Panc1 (cell line): ENCODE data around the gene YPEL3. TPM values are rescaled to one million over a fixed set of nuclear protein-coding genes. Genes with fewer than 3 reads are reported as not detected.
"Not testable (repeated sequence)": the region's sequence is repeated elsewhere in the genome, so short reads cannot be mapped to it uniquely, and the experiment has no call there.

Experiments
- ATAC-seq: fragments of 200-7000 bp; cut with Tn5 transposase; 2 replicates; pipeline ENCODE4 v1.9.1; 2020; ENCODE audit warnings: mild to moderate bottlenecking, moderate library complexity
- BruUV-seq: library from RNA; stranded (reverse); fragments of 400-500 nt; replicated peaks from 2 replicates; lab custom pipeline; 2021; lab: Mats Ljungman, UMichigan
- CTCF ChIA-PET: fragments of 300-600 bp; sonication (Branson Sonifier 250); formaldehyde crosslinking; loops from one replicate; lab custom pipeline; 2022; ENCODE audit warnings: antibody characterized with exemption; lab: Charles Lee
- POLR2A ChIA-PET: fragments of 300-600 bp; sonication (Branson Sonifier 250); formaldehyde crosslinking; loops from one replicate; lab custom pipeline; 2022; ENCODE audit warnings: antibody characterized with exemption; lab: Charles Lee
- DNase-seq: peaks from one replicate; pipeline ENCODE4 v3.0.0-alpha.2; 2010; ENCODE audit warnings: low read depth, low spot score
- H3K27ac ChIP-seq: 2 replicates; pipeline ENCODE4 v1.5.1; 2011; ENCODE audit warnings: mild to moderate bottlenecking, low read length, inconsistent platforms
- H3K27me3 ChIP-seq: fragments of 200-500 bp; sonication (Bioruptor generic); 2 replicates; pipeline ENCODE4 v1.6.0; 2014; ENCODE audit warnings: low read length, inconsistent platforms; ENCODE audit not compliant: control insufficient read depth, insufficient read depth
- H3K36me3 ChIP-seq: fragments of 200-500 bp; sonication (Bioruptor generic); 2 replicates; pipeline ENCODE4 v1.5.1; 2014; ENCODE audit warnings: inconsistent platforms, mild to moderate bottlenecking, low read length, moderate library complexity; ENCODE audit not compliant: control insufficient read depth, insufficient read depth
- H3K4me1 ChIP-seq: 2 replicates; pipeline ENCODE4 v1.5.1; 2011; ENCODE audit warnings: inconsistent platforms, mild to moderate bottlenecking, low read length, moderate library complexity; ENCODE audit not compliant: control insufficient read depth, insufficient read depth
- H3K4me3 ChIP-seq, 2 experiments: 2 replicates each; pipeline ENCODE4 v1.5.1; 2011 to 2012; ENCODE audit warnings: low read depth in 2 of 2, low read length in 2 of 2, mild to moderate bottlenecking in 2 of 2, inconsistent platforms in 1 of 2, moderate library complexity in 1 of 2
- H3K9me3 ChIP-seq: fragments of 200-500 bp; sonication (Bioruptor generic); 2 replicates; pipeline ENCODE4 v1.5.1; 2014; ENCODE audit warnings: low read depth, mild to moderate bottlenecking, inconsistent platforms, low read length, moderate library complexity; ENCODE audit not compliant: control insufficient read depth, insufficient read depth
- POLR2AphosphoS5 ChIP-seq: IDR thresholded peaks from 2 replicates; pipeline ENCODE4 v1.6.1; 2012; ENCODE audit warnings: mild to moderate bottlenecking, low read depth, low read length, moderate library complexity
- SIN3A ChIP-seq: IDR thresholded peaks from 2 replicates; pipeline ENCODE4 v1.6.1; 2012; ENCODE audit warnings: low read depth, mild to moderate bottlenecking, low read length, moderate library complexity, borderline replicate concordance; ENCODE audit not compliant: insufficient read depth
- TCF7L2 ChIP-seq: IDR thresholded peaks from 2 replicates; pipeline ENCODE4 v1.6.1; 2011; ENCODE audit warnings: mild to moderate bottlenecking, low read depth, low read length, inconsistent platforms
- in situ Hi-C: cut with HindIII; loops from 2 replicates; pipeline ENCODE4 v1.10.0; 2016; ENCODE audit warnings: low sequenced_read_pairs, low pct_unique_long_range_greater_than_20kb
- intact Hi-C: fragments of 100-400 bp; cut with micrococcal nuclease; formaldehyde crosslinking; loops from one replicate; pipeline ENCODE4 v1.10.0; 2022; ENCODE audit not compliant: unreplicated experiment
- total RNA-seq: library from RNA; stranded (reverse); gene quantifications from one replicate; pipeline ENCODE4 v1.2.1, GENCODE V29; 2021; ENCODE audit not compliant: unreplicated experiment
- TF ChIP-seq, protein P1 (sequence below), 2 experiments: IDR thresholded peaks; 2 replicates each; pipeline ENCODE4 v1.6.1; 2011 to 2012; ENCODE audit warnings: low read depth in 2 of 2, control low read depth in 1 of 2, low read length in 1 of 2, mild to moderate bottlenecking in 1 of 2, moderate library complexity in 1 of 2; ENCODE audit not compliant: insufficient read depth in 1 of 2
- TF ChIP-seq, protein P2 (sequence below): fragments of 450-650 bp; IDR thresholded peaks from 2 replicates; pipeline ENCODE4 v1.5.1; 2017; ENCODE audit warnings: mild to moderate bottlenecking

YPEL3 gene
- total RNA-seq, 1 experiment from 2014 or later: 0.69 TPM

DNA sequence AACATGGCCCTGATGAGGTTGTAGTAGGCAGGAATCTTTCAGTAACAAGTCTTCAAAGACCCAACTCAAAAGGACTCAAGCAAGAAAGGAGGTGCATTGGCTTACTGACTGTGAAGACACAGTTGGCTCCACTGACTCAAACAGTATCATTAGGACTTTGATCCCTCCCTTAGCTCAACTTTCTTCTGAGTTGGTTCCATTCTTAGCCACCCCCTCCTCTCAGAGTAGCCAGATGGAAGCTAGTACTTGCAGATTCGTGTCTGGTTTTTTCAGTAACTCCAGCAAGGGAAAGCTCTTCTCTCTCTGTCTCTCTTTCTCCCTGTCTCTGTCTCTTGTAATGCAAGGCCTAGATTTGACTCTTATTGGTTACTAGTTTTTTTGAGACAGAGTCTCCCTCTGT is 32.0 kb upstream of the YPEL3 start:
- no TSS peak for BruUV-seq
- POLR2A ChIA-PET: no interaction called here
- in situ Hi-C loops: no loop called here

GRCh38 chr16:30125690-30126089 is 29.7 kb upstream of the YPEL3 start:
- H3K9me3 ChIP-seq, H3K36me3 ChIP-seq, POLR2A ChIA-PET, BruUV-seq, H3K27me3 ChIP-seq, in situ Hi-C loops, H3K27ac ChIP-seq, H3K4me3 ChIP-seq, ATAC-seq, DNase-seq, intact Hi-C loops: not testable (repeated sequence)
- CTCF ChIA-PET: interaction anchor here (2.4 kb wide), 1 partner anchor 34 kb away, joined by 6 read pairs; the partner anchor contains the start of gene TBX6
- peaks cover 21% of the 10 kb centered on the region for H3K4me1 ChIP-seq

More for the DNA sequence above, 32.0 kb upstream of the YPEL3 start:
- Histone ChIP-seq H3K9me3 (no peaks in the 10 kb centered on the region), H3K27me3 (no peaks in the 10 kb centered on the region), H3K36me3 (no peaks in the 10 kb centered on the region), H3K4me1 (peaks cover 11% of the 10 kb centered on the region), H3K27ac (no peak overlapping the region), H3K4me3 (no peak overlapping the region)
- ATAC-seq (no peak), DNase-seq (no peak)
- TF ChIP-seq, protein P1, sequence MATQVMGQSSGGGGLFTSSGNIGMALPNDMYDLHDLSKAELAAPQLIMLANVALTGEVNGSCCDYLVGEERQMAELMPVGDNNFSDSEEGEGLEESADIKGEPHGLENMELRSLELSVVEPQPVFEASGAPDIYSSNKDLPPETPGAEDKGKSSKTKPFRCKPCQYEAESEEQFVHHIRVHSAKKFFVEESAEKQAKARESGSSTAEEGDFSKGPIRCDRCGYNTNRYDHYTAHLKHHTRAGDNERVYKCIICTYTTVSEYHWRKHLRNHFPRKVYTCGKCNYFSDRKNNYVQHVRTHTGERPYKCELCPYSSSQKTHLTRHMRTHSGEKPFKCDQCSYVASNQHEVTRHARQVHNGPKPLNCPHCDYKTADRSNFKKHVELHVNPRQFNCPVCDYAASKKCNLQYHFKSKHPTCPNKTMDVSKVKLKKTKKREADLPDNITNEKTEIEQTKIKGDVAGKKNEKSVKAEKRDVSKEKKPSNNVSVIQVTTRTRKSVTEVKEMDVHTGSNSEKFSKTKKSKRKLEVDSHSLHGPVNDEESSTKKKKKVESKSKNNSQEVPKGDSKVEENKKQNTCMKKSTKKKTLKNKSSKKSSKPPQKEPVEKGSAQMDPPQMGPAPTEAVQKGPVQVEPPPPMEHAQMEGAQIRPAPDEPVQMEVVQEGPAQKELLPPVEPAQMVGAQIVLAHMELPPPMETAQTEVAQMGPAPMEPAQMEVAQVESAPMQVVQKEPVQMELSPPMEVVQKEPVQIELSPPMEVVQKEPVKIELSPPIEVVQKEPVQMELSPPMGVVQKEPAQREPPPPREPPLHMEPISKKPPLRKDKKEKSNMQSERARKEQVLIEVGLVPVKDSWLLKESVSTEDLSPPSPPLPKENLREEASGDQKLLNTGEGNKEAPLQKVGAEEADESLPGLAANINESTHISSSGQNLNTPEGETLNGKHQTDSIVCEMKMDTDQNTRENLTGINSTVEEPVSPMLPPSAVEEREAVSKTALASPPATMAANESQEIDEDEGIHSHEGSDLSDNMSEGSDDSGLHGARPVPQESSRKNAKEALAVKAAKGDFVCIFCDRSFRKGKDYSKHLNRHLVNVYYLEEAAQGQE (IDR thresholded peaks at IDR 0.05; ENCODE audit: insufficient read depth in 1 of 2, low read depth in 2 of 2, low read length in 1 of 2): no peak
- no peak for TF ChIP-seq TCF7L2
- TF ChIP-seq, protein P2, sequence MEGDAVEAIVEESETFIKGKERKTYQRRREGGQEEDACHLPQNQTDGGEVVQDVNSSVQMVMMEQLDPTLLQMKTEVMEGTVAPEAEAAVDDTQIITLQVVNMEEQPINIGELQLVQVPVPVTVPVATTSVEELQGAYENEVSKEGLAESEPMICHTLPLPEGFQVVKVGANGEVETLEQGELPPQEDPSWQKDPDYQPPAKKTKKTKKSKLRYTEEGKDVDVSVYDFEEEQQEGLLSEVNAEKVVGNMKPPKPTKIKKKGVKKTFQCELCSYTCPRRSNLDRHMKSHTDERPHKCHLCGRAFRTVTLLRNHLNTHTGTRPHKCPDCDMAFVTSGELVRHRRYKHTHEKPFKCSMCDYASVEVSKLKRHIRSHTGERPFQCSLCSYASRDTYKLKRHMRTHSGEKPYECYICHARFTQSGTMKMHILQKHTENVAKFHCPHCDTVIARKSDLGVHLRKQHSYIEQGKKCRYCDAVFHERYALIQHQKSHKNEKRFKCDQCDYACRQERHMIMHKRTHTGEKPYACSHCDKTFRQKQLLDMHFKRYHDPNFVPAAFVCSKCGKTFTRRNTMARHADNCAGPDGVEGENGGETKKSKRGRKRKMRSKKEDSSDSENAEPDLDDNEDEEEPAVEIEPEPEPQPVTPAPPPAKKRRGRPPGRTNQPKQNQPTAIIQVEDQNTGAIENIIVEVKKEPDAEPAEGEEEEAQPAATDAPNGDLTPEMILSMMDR: no peak
- TF ChIP-seq SIN3A: no peak
- no peak for TF ChIP-seq POLR2AphosphoS5
- intact Hi-C loops: no loop called here
- CTCF ChIA-PET: no interaction called here

DNA sequence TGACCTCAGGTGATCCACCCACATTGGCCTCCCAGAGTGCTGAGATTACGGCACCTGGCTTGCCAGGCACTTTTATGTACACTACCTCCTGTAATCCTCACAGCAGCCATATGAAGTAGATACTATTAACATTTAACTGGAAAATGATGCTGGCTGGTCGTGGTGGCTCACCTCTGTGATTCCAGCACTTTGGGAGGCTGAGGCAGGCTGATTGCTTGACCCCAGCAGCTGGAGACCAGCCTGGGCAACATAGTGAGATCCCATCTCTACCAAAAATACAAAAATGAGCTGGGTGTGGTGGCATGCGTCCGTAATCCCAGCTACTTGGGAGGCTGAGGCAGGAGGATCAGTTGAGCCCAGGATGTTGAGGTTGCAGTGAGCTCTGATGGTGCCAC is 29.0 kb upstream of the YPEL3 start:
- TF ChIP-seq POLR2AphosphoS5: no peak
- TF ChIP-seq, protein P1 (IDR thresholded peaks at IDR 0.05; ENCODE audit: insufficient read depth in 1 of 2, low read depth in 2 of 2, low read length in 1 of 2): no peak
- TF ChIP-seq TCF7L2: no peak
- no peak for TF ChIP-seq SIN3A
- TF ChIP-seq, protein P2: no peak
- CTCF ChIA-PET: interaction anchor here (2.4 kb wide), 1 partner anchor 33 kb away, joined by 6 read pairs; the partner anchor contains the start of gene TBX6
- no peak for ATAC-seq
- no peaks in the 10 kb centered on the region for H3K27me3 ChIP-seq
- no peaks in the 10 kb centered on the region; the same call in 1 of the 2 replicates for H3K36me3 ChIP-seq
- POLR2A ChIA-PET: interaction anchor here (0.7 kb wide), 1 partner anchor 34 kb away, joined by 3 read pairs; the partner anchor contains the start of gene TBX6
- intact Hi-C loops (no loop called here), in situ Hi-C loops (no loop called here)
- H3K4me1 ChIP-seq: peaks cover 21% of the 10 kb centered on the region
- H3K27ac ChIP-seq: no peak overlapping the region
- no peak for DNase-seq
- H3K4me3 ChIP-seq: no peak overlapping the region
- no peaks in the 10 kb centered on the region for H3K9me3 ChIP-seq
- BruUV-seq: no TSS peak
